Measurements from ENCODE around the gene NEGR1.

Gene NEGR1

GRCh38 chr1:71762514-71763255, 519.7 kb downstream of the NEGR1 start:
- no peak for DNase-seq

GRCh38 chr1:71755441-71755840, 526.9 kb downstream of the NEGR1 start:
- no peak for DNase-seq

GRCh38 chr1:71753746-71754145, 528.6 kb downstream of the NEGR1 start:
- DNase-seq: no peak

GRCh38 chr1:71745326-71745725, 537.0 kb downstream of the NEGR1 start:
- no peak for DNase-seq

GRCh38 chr1:71743862-71744261, 538.5 kb downstream of the NEGR1 start:
- no peak for DNase-seq

GRCh38 chr1:71738910-71739309, 543.4 kb downstream of the NEGR1 start:
- DNase-seq: no peak

- no peak for DNase-seq
These were observed 544.1 kb downstream of the NEGR1 start for GRCh38 chr1:71738256-71738655.

GRCh38 chr1:71737768-71738167, 544.6 kb downstream of the NEGR1 start:
- no peak for DNase-seq

- no peak for DNase-seq
These were observed 549.2 kb downstream of the NEGR1 start for GRCh38 chr1:71733121-71733520.

GRCh38 chr1:71721532-71721931, 560.8 kb downstream of the NEGR1 start:
- DNase-seq: no peak

GRCh38 chr1:71719330-71719729, 563.0 kb downstream of the NEGR1 start:
- DNase-seq: no peak

- no peak for DNase-seq
These were observed 565.2 kb downstream of the NEGR1 start for GRCh38 chr1:71717186-71717585.

GRCh38 chr1:71711456-71711855, 570.9 kb downstream of the NEGR1 start:
- DNase-seq: no peak

GRCh38 chr1:71706029-71706671, 576.2 kb downstream of the NEGR1 start:
- peak; percentile 11 for DNase-seq

GRCh38 chr1:71698186-71698585, 584.2 kb downstream of the NEGR1 start:
- peak; percentile 29 for DNase-seq

GRCh38 chr1:71695821-71696220, 586.5 kb downstream of the NEGR1 start:
- DNase-seq: no peak

GRCh38 chr1:71695084-71695483, 587.3 kb downstream of the NEGR1 start:
- no peak for DNase-seq

GRCh38 chr1:71693581-71693980, 588.8 kb downstream of the NEGR1 start:
- no peak for DNase-seq

GRCh38 chr1:71689635-71690034, 592.7 kb downstream of the NEGR1 start:
- no peak for DNase-seq

- no peak for DNase-seq
These were observed 595.0 kb downstream of the NEGR1 start for GRCh38 chr1:71687376-71687775.

- peak; percentile 77 for DNase-seq
These were observed 605.1 kb downstream of the NEGR1 start for GRCh38 chr1:71676979-71677925.

- no peak for DNase-seq
These were observed 614.3 kb downstream of the NEGR1 start for GRCh38 chr1:71668065-71668464.

- no peak for DNase-seq
These were observed 615.1 kb downstream of the NEGR1 start for GRCh38 chr1:71667216-71667615.

GRCh38 chr1:71666609-71667008, 615.7 kb downstream of the NEGR1 start:
- no peak for DNase-seq

All from eye (tissue), 1 donor.